Left kidney (tissue), 8 donors: Measurements from ENCODE around the gene CARMIL3. TPM values are rescaled to one million over a fixed set of nuclear protein-coding genes. Genes with fewer than 3 reads are reported as not detected.
"Not testable (repeated sequence)": the region's sequence is repeated elsewhere in the genome, so short reads cannot be mapped to it uniquely, and the experiment has no call there.

Experiments used
- DNase-seq: peaks from one replicate; pipeline ENCODE4 v3.0.0-alpha.2; 2013
- long read RNA-seq, 8 donors: transcript quantifications; one replicate each; lab custom pipeline, GENCODE V29; 2026
- polyA plus RNA-seq: library from polyadenylated mRNA; unstranded; fragments of 120-200 nt; gene quantifications from one replicate; pipeline ENCODE4 v1.2.1, GENCODE V29; 2013; ENCODE audit not compliant: insufficient read length

CARMIL3 gene, protein sequence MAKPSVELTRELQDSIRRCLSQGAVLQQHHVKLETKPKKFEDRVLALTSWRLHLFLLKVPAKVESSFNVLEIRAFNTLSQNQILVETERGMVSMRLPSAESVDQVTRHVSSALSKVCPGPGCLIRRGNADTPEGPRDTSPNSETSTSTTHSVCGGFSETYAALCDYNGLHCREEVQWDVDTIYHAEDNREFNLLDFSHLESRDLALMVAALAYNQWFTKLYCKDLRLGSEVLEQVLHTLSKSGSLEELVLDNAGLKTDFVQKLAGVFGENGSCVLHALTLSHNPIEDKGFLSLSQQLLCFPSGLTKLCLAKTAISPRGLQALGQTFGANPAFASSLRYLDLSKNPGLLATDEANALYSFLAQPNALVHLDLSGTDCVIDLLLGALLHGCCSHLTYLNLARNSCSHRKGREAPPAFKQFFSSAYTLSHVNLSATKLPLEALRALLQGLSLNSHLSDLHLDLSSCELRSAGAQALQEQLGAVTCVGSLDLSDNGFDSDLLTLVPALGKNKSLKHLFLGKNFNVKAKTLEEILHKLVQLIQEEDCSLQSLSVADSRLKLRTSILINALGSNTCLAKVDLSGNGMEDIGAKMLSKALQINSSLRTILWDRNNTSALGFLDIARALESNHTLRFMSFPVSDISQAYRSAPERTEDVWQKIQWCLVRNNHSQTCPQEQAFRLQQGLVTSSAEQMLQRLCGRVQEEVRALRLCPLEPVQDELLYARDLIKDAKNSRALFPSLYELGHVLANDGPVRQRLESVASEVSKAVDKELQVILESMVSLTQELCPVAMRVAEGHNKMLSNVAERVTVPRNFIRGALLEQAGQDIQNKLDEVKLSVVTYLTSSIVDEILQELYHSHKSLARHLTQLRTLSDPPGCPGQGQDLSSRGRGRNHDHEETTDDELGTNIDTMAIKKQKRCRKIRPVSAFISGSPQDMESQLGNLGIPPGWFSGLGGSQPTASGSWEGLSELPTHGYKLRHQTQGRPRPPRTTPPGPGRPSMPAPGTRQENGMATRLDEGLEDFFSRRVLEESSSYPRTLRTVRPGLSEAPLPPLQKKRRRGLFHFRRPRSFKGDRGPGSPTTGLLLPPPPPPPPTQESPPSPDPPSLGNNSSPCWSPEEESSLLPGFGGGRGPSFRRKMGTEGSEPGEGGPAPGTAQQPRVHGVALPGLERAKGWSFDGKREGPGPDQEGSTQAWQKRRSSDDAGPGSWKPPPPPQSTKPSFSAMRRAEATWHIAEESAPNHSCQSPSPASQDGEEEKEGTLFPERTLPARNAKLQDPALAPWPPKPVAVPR (N-terminal part only)
- 2.4 TPM for polyA plus RNA-seq
- long read RNA-seq, donor 1 = 0 reads
- long read RNA-seq, donor 2 = 0 reads
- long read RNA-seq, donor 3 = 0 reads
- long read RNA-seq, donor 4 = 0 reads
- long read RNA-seq, donor 5 = 0 reads
- long read RNA-seq, donor 6 = 0 reads
- long read RNA-seq, donor 7 = 0 reads
- long read RNA-seq, donor 8 = 0 reads

DNA sequence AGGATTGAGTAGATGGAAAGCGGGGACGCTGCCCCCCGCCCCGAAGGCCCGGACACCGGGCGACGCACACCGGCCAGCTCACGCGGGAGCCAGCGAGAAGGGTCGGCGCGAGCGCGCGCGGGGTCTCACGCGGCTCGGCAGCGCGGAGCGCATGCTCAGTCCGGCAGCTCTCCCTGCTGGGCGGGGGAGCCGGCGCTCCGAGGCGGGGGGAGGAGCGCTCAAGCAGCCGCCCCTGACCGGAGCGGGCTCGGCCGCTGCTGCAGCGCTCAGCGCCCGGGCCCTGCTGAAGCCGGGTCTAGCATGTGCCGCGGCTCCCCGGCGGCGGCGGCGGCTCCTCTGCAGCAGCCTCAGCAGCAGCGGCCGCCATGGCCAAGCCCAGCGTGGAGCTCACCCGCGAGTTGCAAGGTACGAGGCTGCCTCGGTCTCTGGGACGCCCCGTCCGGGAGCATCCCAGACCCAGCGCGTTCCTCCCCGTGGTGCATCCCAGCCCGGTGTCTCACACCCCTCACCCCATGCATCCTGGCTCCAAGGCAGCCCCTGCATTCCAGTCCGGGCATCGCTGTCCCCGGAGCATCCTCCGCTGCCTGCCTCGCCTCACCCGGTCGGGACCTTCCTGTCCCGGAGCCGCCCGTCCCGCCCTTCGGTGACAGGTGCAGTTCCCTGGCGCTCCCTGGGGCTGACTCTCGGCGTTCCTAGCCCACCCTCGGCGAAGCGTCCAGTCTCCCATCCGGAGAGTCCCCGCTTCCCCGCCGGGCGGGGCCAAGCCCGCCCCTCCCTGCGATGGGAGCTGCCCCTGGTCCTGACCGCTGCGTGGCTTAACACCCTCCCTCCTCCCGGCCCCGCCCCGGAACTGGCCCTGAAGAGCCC lies at the start of gene CARMIL3:
TSS of gene CARMIL3 (plus strand) at position 221 of the 867 bp plus-strand sequence. CDS start at position 366, 145 bp downstream.
- peak; percentile 77 for DNase-seq

DNA sequence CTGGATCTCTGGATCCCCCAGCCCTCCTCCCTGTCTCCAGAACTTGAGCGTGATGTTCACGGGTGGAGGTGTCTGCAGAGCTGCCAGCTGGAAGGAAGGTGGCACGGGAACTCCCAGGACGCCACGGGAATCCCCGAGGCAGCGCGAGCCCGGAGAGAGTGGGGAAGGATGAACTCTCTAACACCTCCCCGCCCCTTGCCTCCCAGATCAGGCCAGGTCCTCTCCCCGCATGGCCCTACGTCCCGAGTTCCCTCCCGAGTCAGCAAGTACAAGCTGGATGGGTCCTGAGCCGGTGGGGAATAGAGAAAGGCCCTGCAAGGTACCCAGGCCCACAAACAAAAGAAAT lies 45.4 kb upstream of the CARMIL3 start:
- DNase-seq = not testable (repeated sequence)

DNA sequence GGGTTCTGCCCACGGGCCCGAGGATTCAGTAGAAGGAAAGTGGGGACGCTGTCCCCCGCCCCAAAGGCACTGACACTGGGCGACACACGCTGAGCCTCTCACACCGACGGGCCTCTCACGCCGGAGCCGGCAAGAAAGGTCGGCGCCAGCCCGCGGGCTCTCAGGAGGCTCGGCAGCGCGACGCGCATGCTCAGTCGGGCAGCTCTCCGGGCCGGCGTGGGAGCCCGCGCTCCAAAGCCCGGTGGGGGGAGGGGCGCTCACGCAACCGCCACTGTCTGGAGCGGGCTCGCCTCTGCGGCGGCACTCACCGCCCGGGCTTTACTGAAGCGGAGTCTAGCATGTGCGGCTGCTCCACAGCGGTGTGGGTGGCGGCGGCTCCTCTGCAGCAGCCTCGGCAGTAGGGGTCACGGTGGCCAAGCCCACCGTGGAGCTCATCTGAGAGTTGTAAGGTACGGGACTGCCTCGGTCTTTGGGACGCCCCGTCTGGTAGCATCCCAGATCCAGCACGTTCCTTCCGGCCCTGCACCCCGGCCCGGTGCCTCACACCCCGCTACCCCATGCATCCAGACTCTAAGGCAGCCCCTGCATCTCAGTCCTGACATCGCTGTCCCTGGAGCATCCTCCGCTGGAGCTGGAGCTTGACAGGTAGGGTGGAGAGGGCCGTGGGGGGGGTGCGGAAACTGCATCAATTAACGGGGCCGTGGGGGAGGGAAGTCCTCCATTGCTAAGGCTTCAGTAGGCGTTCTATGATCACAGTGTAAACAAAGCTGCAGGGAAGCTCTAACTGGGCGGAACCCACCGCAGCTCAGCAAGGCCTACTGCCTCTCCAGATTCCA lies 44.8 kb upstream of the CARMIL3 start:
- not testable (repeated sequence) for DNase-seq

DNA sequence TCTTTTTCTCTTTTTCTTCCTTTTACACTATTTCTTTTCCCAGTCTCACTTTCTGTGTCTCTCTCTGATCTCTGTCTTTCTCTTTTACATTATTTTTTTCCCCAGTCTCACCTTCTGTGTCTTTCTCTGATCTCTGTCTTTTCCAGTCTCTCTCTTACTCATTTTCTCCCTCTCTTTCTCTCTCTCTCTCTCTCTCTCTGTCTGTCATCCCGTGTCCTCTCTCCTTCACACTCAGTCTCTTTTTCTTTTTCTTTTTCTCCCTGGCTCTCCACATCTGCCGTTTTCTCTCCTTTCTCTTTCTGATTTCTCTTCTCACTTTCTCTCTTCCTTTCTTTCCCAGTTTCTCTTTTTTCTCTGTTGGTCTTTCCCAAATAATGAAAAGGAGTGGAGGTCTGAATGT lies 40.8 kb upstream of the CARMIL3 start:
- no peak for DNase-seq

DNA sequence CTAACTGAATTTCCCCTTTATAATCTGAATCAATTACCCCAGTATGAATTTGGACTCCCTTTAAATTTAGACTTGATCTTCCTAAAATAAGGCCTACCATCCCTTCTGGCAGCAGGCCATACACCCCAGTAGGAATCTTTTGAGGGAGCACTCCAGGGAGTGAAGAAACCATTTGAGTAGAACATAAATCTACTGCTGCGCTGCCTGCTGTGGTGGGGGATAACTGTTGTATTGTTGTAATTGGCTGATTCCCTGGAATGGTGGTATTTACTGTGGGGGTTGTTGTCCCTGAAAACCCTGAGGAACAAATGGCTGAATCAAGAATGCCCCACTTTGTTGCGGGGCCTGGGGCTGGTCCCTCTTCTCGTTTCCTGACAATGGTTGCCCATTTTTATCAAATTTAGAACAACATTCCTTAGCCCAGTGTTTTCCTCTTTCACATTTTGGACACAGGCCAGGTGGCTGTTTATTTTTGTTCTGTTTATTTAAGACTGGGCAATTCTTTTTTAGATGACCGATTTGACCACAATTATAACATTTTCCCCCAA lies 39.0 kb upstream of the CARMIL3 start:
- DNase-seq = not testable (repeated sequence)

DNA sequence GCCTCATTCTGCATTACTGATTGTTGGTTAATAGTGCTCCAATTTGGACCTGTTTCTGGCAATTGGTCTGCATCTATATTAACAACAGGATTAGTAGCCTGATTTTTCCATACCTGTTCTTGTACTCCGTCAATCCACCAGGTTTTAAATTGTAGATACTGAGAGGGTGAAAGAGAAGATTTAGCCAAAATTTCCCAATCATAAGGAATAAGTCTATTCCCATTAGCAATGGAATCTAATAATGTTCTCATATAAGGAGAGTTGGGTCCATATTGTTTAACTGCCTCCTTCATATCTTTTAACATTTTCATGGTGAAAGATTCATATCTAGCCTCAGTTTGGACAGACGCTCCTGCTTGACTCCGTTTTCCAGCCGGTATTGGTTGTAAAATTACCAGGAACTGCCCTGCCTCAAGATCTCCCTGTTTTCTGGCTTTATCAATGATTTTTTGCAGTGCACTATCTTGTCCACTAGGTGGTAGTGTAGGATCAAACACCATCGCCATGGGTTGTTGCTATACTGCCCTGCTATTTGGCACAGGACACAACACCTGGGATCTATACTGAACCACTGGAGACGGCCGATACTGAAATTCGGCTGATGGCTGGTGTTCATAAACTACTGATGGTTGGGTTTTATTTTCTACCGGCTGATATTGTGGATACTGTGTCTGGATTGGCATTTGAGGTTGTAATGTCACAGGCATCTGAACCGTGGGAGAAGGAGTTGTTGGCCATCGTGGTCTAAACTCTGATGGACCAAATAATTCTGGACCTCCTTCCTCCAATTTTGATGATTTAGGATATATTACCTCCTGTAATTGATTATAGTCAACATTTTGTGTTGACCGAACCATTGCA lies 37.9 kb upstream of the CARMIL3 start:
- peak; percentile 61 for DNase-seq

DNA sequence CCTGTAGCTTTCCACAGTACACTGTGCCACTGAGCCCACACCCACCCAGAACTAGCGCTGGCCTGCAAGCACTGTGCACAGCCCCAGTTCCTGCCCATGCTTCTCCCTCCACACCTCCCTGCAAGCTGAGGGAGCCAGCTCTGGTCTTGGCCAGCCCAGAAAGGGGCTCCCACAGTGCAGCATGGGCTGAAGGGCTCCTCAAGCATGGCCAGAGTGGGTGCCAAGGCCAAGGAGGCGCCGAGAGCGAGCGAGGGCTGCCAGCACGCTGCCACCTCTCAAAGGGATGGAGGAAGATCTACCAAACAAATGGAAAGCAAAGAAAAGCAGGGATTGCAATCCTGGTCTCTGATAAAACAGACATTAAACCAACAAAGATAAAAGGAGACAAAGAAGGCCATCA lies 36.1 kb upstream of the CARMIL3 start:
- DNase-seq = not testable (repeated sequence)

DNA sequence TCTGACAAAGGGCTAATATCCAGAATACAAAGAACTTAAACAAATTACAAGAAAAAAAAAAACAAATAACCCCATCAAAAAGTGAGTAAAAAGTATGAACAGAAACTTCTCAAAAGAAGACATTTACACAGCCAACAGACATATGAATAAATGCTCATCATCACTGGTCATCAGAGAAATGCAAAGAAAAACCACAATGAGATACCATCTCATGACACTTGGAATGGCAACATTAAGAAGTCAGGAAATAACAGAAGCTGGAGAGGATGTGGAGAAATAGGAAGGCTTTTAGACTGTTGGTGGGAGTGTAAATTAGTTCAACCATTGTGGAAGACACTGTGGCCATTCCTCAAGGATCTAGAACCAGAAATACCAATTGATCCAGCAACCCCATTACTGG lies 32.8 kb upstream of the CARMIL3 start:
- DNase-seq = not testable (repeated sequence)

DNA sequence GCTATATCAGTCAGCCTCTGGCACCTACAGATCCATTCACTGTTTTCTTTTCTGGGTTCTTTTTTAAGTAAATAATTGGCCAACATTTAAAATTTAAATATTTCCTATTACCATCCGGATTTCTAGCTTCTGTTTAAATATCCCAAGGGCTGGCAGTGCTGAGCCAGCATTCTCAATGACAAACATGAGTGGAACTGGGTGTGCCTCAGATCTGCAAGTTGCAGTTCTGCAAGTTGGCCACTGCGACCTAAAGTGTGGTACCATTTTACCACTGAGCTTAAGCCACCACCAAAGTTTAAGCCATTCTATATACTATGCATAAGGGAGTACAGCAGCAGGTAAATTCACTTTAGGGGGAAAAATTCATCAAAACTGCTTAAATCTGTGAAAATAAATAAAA lies 31.9 kb upstream of the CARMIL3 start:
- not testable (repeated sequence) for DNase-seq

DNA sequence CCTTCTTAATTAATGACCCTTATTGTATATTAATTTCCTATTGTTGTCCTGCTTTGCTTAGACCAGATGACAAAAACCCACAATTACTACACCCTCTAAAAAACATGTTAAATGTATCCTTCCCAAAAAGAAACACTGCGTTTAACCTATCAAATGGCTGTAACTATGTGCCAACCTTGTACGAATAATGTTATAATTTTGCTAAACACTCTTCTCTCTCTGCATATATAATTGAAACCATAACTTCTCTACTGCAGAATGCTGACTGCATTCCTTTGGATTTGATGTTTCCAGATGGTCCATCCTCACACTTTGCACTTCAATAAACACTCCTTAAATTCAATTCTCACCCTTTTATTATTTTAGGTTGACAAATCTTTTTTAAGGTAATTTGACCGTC lies 31.3 kb upstream of the CARMIL3 start:
- not testable (repeated sequence) for DNase-seq

DNA sequence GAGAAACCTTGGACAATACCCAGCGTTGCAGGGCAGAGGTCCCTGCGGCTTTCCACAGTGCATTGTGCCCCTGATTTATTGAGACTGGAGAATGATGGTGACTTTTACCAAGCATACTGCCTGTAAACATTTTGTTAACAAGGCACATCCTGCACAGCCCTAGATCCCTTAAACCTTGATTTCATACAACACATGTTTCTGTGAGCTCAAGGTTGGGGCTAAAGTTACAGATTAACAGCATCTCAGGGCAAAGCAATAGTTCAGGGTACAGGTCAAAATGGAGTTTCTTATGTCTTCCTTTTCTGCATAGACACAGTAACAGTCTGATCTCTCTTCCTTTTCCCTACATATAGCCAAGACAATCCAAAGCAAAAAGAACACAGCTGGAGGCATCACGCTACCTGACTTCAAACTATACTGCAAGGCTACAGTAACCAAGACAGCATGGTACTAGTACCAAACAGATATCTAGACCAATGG lies 26.8 kb upstream of the CARMIL3 start:
- not testable (repeated sequence) for DNase-seq

DNA sequence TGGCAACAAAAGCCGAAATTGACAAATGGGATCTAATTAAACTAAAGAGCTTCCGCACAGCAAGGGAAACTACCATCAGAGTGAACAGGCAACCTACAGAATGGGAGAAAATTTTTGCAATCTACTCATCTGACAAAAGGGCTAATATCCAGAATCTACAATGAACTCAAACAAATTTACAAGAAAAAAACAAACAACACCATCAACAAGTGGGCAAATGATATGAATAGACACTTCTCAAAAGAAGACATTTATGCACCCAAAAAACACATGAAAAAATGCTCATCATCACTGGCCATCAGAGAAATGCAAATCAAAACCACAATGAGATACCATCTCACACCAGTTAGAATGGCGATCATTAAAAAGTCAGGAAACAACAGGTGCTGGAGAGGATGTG lies 22.1 kb upstream of the CARMIL3 start:
- not testable (repeated sequence) for DNase-seq

DNA sequence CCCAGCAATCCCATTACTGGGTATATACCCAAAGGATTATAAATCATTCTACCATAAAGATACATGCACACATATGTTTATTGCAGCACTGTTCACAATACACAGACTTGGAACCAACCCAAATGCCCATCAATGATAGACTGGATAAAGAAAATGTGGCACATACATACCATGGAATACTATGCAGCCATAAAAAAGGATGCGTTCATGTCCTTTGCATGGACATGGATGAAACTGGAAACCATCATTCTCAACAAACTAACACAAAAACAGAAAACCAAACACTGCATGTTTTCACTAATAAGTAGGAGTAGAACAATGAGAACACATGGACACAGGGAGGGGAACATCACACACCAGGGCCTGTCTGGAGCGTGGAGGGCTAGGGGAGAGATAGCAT lies 20.5 kb upstream of the CARMIL3 start:
- DNase-seq = not testable (repeated sequence)

DNA sequence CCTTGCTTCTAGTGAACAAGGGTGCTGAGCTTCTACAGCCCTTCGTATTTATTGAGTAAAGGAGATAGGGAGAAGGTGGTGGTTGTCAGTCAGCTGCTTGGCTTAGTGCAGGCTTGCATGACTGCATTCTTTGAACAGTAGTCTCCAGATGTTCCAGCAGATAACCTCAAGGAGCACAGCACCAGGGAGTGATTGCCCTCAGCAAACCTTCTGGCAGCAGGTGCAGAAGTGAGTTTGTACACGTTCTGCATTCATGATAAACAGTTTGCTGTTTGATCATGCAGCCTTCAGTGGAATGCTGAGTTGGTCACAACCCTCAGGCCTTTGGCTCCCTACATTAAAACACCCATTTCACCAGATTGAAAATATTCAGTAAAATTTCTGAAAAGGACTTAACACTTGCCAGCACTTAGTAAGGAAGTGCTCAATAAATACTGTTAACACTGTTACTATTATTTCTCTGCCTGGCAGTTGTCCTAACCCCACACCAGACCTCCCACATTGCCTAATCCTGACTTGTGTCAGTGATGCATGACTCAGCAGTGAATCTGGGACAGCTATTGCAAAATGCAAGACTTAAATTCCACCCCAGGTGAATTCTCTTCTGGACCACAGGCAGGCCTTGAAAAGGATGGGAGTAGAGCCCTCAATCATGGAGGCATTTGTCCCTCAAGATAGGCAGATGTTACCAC lies 18.9 kb upstream of the CARMIL3 start:
- no peak for DNase-seq

DNA sequence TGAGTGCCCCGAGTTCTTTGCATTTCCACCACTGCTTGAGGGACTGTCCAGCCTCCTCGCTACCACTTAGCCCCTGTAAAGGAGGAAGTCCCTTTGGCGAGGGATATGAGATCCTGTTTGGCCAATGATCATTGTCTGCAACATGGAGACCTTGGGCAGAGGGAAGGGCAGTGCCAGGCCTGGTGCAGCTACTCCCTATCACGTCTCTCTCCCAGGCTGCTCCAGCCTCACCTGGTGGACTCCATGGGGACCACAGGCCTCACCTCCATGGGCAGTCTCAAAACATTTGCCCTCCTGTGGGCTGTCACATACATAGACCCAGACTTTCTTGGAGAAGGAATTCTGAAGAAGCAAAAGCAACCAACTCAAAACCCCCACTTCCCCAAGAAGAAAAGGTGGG lies 16.0 kb upstream of the CARMIL3 start:
- not testable (repeated sequence) for DNase-seq

DNA sequence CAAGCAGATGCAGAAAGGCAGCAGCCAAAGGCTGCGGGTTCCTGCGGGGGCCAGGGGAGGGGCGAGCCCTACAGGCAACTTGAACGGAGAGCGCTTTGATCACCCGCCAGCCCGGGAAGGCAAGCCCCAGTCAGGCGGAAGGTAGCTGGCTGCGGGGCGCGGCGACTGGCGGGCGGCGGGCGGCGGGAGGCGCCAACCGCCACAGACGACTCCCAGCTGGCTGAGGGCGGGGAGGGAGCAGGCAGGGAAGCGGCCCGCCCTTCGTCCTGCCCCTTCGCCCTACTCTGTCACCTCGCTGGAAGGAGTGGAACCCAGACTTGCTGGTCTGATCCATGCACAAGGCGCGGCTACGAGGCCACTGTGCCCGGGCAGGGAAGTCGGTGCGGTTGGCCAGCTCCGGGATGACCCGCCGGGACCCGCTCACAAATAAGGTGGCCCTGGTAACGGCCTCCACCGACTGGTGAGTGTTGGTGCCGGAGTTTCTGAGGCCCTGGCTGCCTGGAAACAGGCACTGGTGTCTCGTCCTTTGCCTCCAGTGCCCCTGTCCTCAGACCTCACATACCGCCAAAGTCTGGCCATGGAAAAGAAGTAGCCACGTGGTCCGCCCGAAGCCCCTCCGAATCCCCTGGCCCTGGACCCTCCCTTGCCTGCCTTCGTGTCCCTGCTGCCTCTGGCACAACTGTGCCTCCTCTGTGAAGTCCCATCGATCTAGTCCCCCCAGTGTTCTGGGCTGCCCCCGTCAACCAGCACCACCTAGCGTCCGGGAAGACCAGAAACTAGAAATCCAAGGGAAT lies 15.4 kb upstream of the CARMIL3 start:
- peak; percentile 67 for DNase-seq
